ENCODE results near the gene SCIN.

SCIN gene

GRCh38 chr7:12572941-12573575 is 2.5 kb downstream of the SCIN start:
- no peak overlapping the region for H3K4me3 ChIP-seq (ENCODE audit: low read depth, low read length)
- TF ChIP-seq CTCF (IDR thresholded peaks at IDR 0.05): no peak

GRCh38 chr7:12573885-12574284 is 3.4 kb downstream of the SCIN start:
- no peak for TF ChIP-seq CTCF (IDR thresholded peaks at IDR 0.05)
- Histone ChIP-seq H3K4me2 (ENCODE audit: low read length) (no peak overlapping the region), H3K4me3 (ENCODE audit: low read depth, low read length) (no peak overlapping the region), H2AFZ (no peak overlapping the region), H3K27me3 (ENCODE audit: control insufficient read depth, insufficient read depth, low read length) (no peaks in the 10 kb centered on the region), H3K9me3 (ENCODE audit: control insufficient read depth, low read length) (no peaks in the 10 kb centered on the region), H3K27ac (no peak overlapping the region), H3K36me3 (ENCODE audit: control insufficient read depth, insufficient read depth, low read length) (no peaks in the 10 kb centered on the region), H3K79me2 (no peaks in the 10 kb centered on the region), H3K4me1 (peaks cover 5% of the 10 kb centered on the region), H3K9ac (no peak overlapping the region)

More at GRCh38 chr7:12572941-12573575, 2.5 kb downstream of the SCIN start:
- Histone ChIP-seq H3K36me3 (ENCODE audit: control insufficient read depth, insufficient read depth, low read length) (no peaks in the 10 kb centered on the region), H3K4me2 (ENCODE audit: low read length) (no peak overlapping the region), H3K9me3 (ENCODE audit: control insufficient read depth, low read length) (no peaks in the 10 kb centered on the region), H2AFZ (no peak overlapping the region), H3K79me2 (no peaks in the 10 kb centered on the region), H3K4me1 (peaks cover 5% of the 10 kb centered on the region), H3K9ac (no peak overlapping the region), H3K27me3 (ENCODE audit: control insufficient read depth, insufficient read depth, low read length) (no peaks in the 10 kb centered on the region), H3K27ac (no peak overlapping the region)

- Histone ChIP-seq H3K27me3 (ENCODE audit: control insufficient read depth, insufficient read depth, low read length) (no peaks in the 10 kb centered on the region), H3K4me1 (no peaks in the 10 kb centered on the region)
Measured at GRCh38 chr7:12578930-12579640, 8.6 kb downstream of the SCIN start.

GRCh38 chr7:12581897-12582296 is 11.4 kb downstream of the SCIN start:
- H3K4me3 ChIP-seq (ENCODE audit: low read depth, low read length): no peak overlapping the region
- H3K4me2 ChIP-seq (ENCODE audit: low read length): no peak overlapping the region
- H3K27ac ChIP-seq: no peak overlapping the region
- TF ChIP-seq CTCF (IDR thresholded peaks at IDR 0.05): no peak
- no peaks in the 10 kb centered on the region for H3K36me3 ChIP-seq (ENCODE audit: control insufficient read depth, insufficient read depth, low read length)
- no peak overlapping the region for H3K9ac ChIP-seq
- no peaks in the 10 kb centered on the region for H3K79me2 ChIP-seq
- no peak overlapping the region for H2AFZ ChIP-seq
- no peaks in the 10 kb centered on the region for H3K9me3 ChIP-seq (ENCODE audit: control insufficient read depth, low read length)
- no peaks in the 10 kb centered on the region for H3K27me3 ChIP-seq (ENCODE audit: control insufficient read depth, insufficient read depth, low read length)
- no peaks in the 10 kb centered on the region for H3K4me1 ChIP-seq

More at GRCh38 chr7:12578930-12579640, 8.6 kb downstream of the SCIN start:
- no peak overlapping the region for H3K4me2 ChIP-seq (ENCODE audit: low read length)
- no peak overlapping the region for H3K9ac ChIP-seq
- no peaks in the 10 kb centered on the region for H3K9me3 ChIP-seq (ENCODE audit: control insufficient read depth, low read length)
- no peak overlapping the region for H2AFZ ChIP-seq
- H3K79me2 ChIP-seq: no peaks in the 10 kb centered on the region
- no peak overlapping the region for H3K4me3 ChIP-seq (ENCODE audit: low read depth, low read length)
- TF ChIP-seq CTCF (IDR thresholded peaks at IDR 0.05): no peak
- no peaks in the 10 kb centered on the region for H3K36me3 ChIP-seq (ENCODE audit: control insufficient read depth, insufficient read depth, low read length)
- no peak overlapping the region for H3K27ac ChIP-seq
